PC-9 (cell line): Measurements from ENCODE around the gene TENM4. TPM values are rescaled to one million over a fixed set of nuclear protein-coding genes. Genes with fewer than 3 reads are reported as not detected.

Source experiments
- BruUV-seq: library from RNA; stranded (reverse); fragments of 400-500 nt; replicated peaks from 2 replicates; lab custom pipeline; 2021; lab: Mats Ljungman, UMichigan
- CTCF ChIA-PET: fragments of 300-600 bp; sonication (Branson Sonifier 250); formaldehyde crosslinking; loops from one replicate; lab custom pipeline; 2022; ENCODE audit warnings: antibody characterized with exemption; lab: Charles Lee
- POLR2A ChIA-PET: fragments of 300-600 bp; sonication (Branson Sonifier 250); formaldehyde crosslinking; loops from one replicate; lab custom pipeline; 2022; ENCODE audit warnings: antibody characterized with exemption; ENCODE audit not compliant: unreplicated experiment; lab: Charles Lee
- DNase-seq, 2 experiments: peaks; one replicate each; pipeline versions ENCODE4 v3.0.0 to v3.0.0-alpha.2; 2015 to 2022; ENCODE audit warnings: mixed read lengths in 1 of 2
- H2AFZ ChIP-seq: fragments of 200-600 bp; sonication (generic); 2 replicates; pipeline ENCODE4 v1.8.1; 2017; ENCODE audit warnings: antibody characterized with exemption
- H3F3A ChIP-seq: fragments of 200-600 bp; sonication (generic); 2 replicates; pipeline ENCODE4 v1.8.1; 2017; ENCODE audit warnings: antibody characterized with exemption, mild to moderate bottlenecking, low read depth; ENCODE audit not compliant: insufficient read depth
- H3K27ac ChIP-seq: fragments of 200-600 bp; sonication (generic); 2 replicates; pipeline ENCODE4 v1.6.1; 2016; ENCODE audit warnings: mixed run types
- H3K27me3 ChIP-seq: fragments of 200-600 bp; sonication (generic); 2 replicates; pipeline ENCODE4 v1.6.1; 2016; ENCODE audit warnings: low read depth, mixed run types; ENCODE audit not compliant: insufficient read depth
- H3K36me3 ChIP-seq: fragments of 200-600 bp; sonication (generic); 2 replicates; pipeline ENCODE4 v1.6.1; 2016; ENCODE audit warnings: low read depth, mixed run types
- H3K4me1 ChIP-seq: fragments of 200-600 bp; sonication (generic); replicated peaks from 2 replicates; pipeline ENCODE4 v1.6.1; 2016; ENCODE audit warnings: mixed run types; ENCODE audit not compliant: insufficient read depth
- H3K4me2 ChIP-seq: fragments of 200-600 bp; sonication (generic); 2 replicates; pipeline ENCODE4 v1.6.1; 2017; ENCODE audit warnings: mixed run types
- H3K4me3 ChIP-seq: fragments of 200-600 bp; sonication (generic); 2 replicates; pipeline ENCODE4 v1.6.1; 2016; ENCODE audit warnings: mixed run types
- H3K79me2 ChIP-seq: fragments of 200-600 bp; sonication (generic); 2 replicates; pipeline ENCODE4 v1.6.1; 2017; ENCODE audit warnings: low read depth, mixed run types
- H3K9me2 ChIP-seq: fragments of 200-600 bp; sonication (generic); 2 replicates; pipeline ENCODE4 v1.8.1; 2017; ENCODE audit warnings: mild to moderate bottlenecking; ENCODE audit not compliant: insufficient read depth
- H3K9me3 ChIP-seq: fragments of 200-600 bp; sonication (generic); 2 replicates; pipeline ENCODE4 v1.8.1; 2016; ENCODE audit warnings: low read depth; ENCODE audit not compliant: insufficient read depth
- H4K20me1 ChIP-seq: fragments of 200-600 bp; sonication (generic); 2 replicates; pipeline ENCODE4 v1.8.1; 2017; ENCODE audit not compliant: insufficient read depth
- EZH2 ChIP-seq: fragments of 200-600 bp; sonication (generic); IDR thresholded peaks from 2 replicates; pipeline ENCODE4 v1.8.0; 2017; ENCODE audit warnings: antibody characterized with exemption, low read depth
- intact Hi-C: fragments of 100-400 bp; cut with micrococcal nuclease; formaldehyde crosslinking; loops from one replicate; pipeline ENCODE4 v1.10.0; 2022; ENCODE audit not compliant: unreplicated experiment
- total RNA-seq: library from RNA; stranded (reverse); gene quantifications from 2 replicates; pipeline ENCODE4 v1.2.3, GENCODE V29; 2021
- TF ChIP-seq, protein P1 (sequence below): fragments of 200-600 bp; sonication (generic); conservative IDR thresholded peaks from 2 replicates; pipeline ENCODE4 v1.6.1; 2017; ENCODE audit warnings: mixed run types, antibody characterized with exemption, mild to moderate bottlenecking, moderate library complexity

TENM4 gene
- total RNA-seq, 1 experiment from 2014 or later: not detected

DNA sequence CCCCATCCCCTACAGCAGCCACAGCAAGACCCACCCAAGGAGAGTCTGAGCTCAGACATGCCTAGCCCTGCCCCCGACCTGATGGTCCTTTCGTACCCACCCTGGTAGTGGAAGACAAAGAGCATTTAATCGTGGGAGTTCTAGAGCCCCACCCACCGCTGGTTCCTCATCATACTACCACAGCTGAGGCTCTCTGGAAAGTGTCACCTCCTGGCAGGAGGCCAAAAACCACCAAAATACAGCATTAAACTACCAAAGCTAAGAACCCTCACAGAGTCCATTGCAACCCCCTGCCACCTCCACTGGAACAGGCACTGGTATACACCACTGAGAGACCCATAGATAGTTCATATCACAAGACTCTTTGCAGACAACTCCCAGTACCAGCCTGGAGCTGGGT, 311.1 kb downstream of the TENM4 start:
- Histone ChIP-seq H3K9me3 (0 out of 2 replicates have a peak, but pooled peaks cover 4% of the 10 kb centered on the region), H3K4me3 (no peak overlapping the region), H4K20me1 (no peaks in the 10 kb centered on the region), H3K9me2 (no peaks in the 10 kb centered on the region; the same call in 1 of the 2 replicates), H3F3A (no peaks in the 10 kb centered on the region), H3K27me3 (0 out of 2 replicates have a peak, but pooled peaks cover 5% of the 10 kb centered on the region), H2AFZ (no peak overlapping the region), H3K36me3 (no peaks in the 10 kb centered on the region), H3K79me2 (no peaks in the 10 kb centered on the region), H3K27ac (no peak overlapping the region), H3K4me2 (no peak overlapping the region), H3K4me1 (no peaks in the 10 kb centered on the region)
- ChIA-PET POLR2A (no interaction called here), CTCF (no interaction called here)
- TF ChIP-seq EZH2: no peak
- TF ChIP-seq, protein P1, sequence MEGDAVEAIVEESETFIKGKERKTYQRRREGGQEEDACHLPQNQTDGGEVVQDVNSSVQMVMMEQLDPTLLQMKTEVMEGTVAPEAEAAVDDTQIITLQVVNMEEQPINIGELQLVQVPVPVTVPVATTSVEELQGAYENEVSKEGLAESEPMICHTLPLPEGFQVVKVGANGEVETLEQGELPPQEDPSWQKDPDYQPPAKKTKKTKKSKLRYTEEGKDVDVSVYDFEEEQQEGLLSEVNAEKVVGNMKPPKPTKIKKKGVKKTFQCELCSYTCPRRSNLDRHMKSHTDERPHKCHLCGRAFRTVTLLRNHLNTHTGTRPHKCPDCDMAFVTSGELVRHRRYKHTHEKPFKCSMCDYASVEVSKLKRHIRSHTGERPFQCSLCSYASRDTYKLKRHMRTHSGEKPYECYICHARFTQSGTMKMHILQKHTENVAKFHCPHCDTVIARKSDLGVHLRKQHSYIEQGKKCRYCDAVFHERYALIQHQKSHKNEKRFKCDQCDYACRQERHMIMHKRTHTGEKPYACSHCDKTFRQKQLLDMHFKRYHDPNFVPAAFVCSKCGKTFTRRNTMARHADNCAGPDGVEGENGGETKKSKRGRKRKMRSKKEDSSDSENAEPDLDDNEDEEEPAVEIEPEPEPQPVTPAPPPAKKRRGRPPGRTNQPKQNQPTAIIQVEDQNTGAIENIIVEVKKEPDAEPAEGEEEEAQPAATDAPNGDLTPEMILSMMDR: no peak
- no peak for DNase-seq
- intact Hi-C loops: no loop called here
- BruUV-seq: no TSS peak

DNA sequence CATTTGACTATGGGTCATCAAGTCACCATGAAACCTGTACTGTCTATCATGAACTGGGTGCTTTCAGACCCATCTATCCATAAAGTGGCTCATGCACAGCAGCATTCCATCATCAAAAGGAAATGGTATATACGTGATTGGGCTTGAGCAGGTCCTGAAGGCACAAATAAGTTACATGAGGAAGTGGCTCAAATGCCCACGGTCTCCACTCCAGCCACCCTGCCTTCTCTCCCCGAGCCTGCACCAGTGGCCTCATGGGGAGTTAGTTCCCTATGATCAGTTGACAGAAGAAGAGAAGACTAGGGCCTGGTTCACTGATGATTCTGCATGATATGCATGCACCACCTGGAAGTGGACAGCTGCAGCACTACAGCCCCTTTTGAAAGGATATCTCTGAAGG, 312.5 kb downstream of the TENM4 start:
- CTCF ChIA-PET: no interaction called here
- no TSS peak for BruUV-seq

DNA sequence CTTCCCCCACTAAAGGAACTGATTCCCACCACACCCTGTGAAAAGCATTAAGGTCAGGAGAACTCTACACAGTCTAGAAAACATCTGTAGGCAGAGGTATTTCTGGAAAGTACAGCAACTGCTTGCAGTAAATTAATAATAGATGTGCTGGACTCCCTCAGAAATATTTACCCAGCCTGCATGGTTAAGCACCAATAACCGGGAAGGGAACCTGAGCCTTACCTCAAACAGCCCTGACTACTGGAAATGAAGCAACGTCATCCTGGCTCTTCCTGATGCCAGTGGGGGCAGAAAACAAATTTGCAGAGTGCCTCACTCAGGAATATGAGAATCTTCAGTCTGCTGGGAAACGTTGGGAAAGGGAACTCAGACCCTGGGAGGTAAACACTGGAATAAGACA, 318.1 kb downstream of the TENM4 start:
- TF ChIP-seq, protein P1: no peak
- TF ChIP-seq EZH2: no peak
- Histone ChIP-seq H3K9me2 (no peaks in the 10 kb centered on the region), H3F3A (no peaks in the 10 kb centered on the region), H3K79me2 (no peaks in the 10 kb centered on the region), H3K4me1 (no peaks in the 10 kb centered on the region), H3K36me3 (no peaks in the 10 kb centered on the region), H3K4me3 (no peak overlapping the region), H3K27ac (no peak overlapping the region), H3K9me3 (no peaks in the 10 kb centered on the region), H2AFZ (no peak overlapping the region), H3K27me3 (peaks cover 17% of the 10 kb centered on the region; the same call in 1 of the 2 replicates), H3K4me2 (no peak overlapping the region), H4K20me1 (no peaks in the 10 kb centered on the region)
- POLR2A ChIA-PET: no interaction called here
- CTCF ChIA-PET: no interaction called here
- DNase-seq: no peak
- intact Hi-C loops: no loop called here
- no TSS peak for BruUV-seq

More for the DNA sequence above, 312.5 kb downstream of the TENM4 start:
- Histone ChIP-seq H3K27ac (no peak overlapping the region), H3K79me2 (no peaks in the 10 kb centered on the region), H3K9me2 (no peaks in the 10 kb centered on the region; the same call in 1 of the 2 replicates), H3K4me2 (no peak overlapping the region), H3K36me3 (no peaks in the 10 kb centered on the region), H3F3A (no peaks in the 10 kb centered on the region), H3K4me3 (no peak overlapping the region), H3K27me3 (0 out of 2 replicates have a peak, but pooled peaks cover 6% of the 10 kb centered on the region), H3K9me3 (0 out of 2 replicates have a peak, but pooled peaks cover 4% of the 10 kb centered on the region), H4K20me1 (no peaks in the 10 kb centered on the region), H2AFZ (no peak overlapping the region), H3K4me1 (no peaks in the 10 kb centered on the region)
- TF ChIP-seq EZH2: no peak
- TF ChIP-seq, protein P1: no peak
- intact Hi-C loops: no loop called here
- DNase-seq: no peak
- POLR2A ChIA-PET: no interaction called here
